Measurements from ENCODE around the gene TMC3.

Gene TMC3

GRCh38 chr15:81297147-81297572, 76.9 kb downstream of the TMC3 start:
- no peak for DNase-seq

- peak in 3 of 4 experiments; percentile 24 to 64 (median 62) for DNase-seq
Measured at GRCh38 chr15:81296673-81297072, 77.3 kb downstream of the TMC3 start.

- DNase-seq: no peak
Measured at GRCh38 chr15:81296186-81296585, 77.8 kb downstream of the TMC3 start.

GRCh38 chr15:81295486-81296121, 78.4 kb downstream of the TMC3 start:
- DNase-seq: no peak

- DNase-seq: no peak
Measured at GRCh38 chr15:81294516-81294880, 79.5 kb downstream of the TMC3 start.

- DNase-seq: peak; percentile 21 to 60 (median 38)
Measured at GRCh38 chr15:81293728-81294515, 80.1 kb downstream of the TMC3 start.

GRCh38 chr15:81292523-81293001, 81.5 kb downstream of the TMC3 start:
- DNase-seq: no peak

- no peak for DNase-seq
Measured at GRCh38 chr15:81291916-81292522, 82.0 kb downstream of the TMC3 start.

- no peak for DNase-seq
Measured at GRCh38 chr15:81289910-81290309, 84.1 kb downstream of the TMC3 start.

- no peak for DNase-seq
Measured at GRCh38 chr15:81288616-81289015, 85.4 kb downstream of the TMC3 start.

- DNase-seq: no peak
Measured at GRCh38 chr15:81288040-81288439, 86.0 kb downstream of the TMC3 start.

- DNase-seq: no peak
Measured at GRCh38 chr15:81286621-81287121, 87.3 kb downstream of the TMC3 start.

- no peak for DNase-seq
Measured at GRCh38 chr15:81285461-81285860, 88.6 kb downstream of the TMC3 start.

- no peak for DNase-seq
Measured at GRCh38 chr15:81284256-81285031, 89.6 kb downstream of the TMC3 start.

- no peak for DNase-seq
Measured at GRCh38 chr15:81282911-81283310, 91.1 kb downstream of the TMC3 start.

GRCh38 chr15:81282606-81282895, 91.5 kb downstream of the TMC3 start:
- no peak for DNase-seq

- DNase-seq: no peak
Measured at GRCh38 chr15:81281766-81282605, 92.0 kb downstream of the TMC3 start.

GRCh38 chr15:81281456-81281735, 92.6 kb downstream of the TMC3 start:
- DNase-seq: no peak

Measured in activated naive CD4-positive, alpha-beta T cell (primary cell).